Aorta (tissue), 5 donors: ENCODE results near the gene SPANXN4. TPM values are rescaled to one million over a fixed set of nuclear protein-coding genes. Genes with fewer than 3 reads are reported as not detected.

Experiments used
- ATAC-seq: fragments of 200-7000 bp; cut with Tn5 transposase; one replicate; pipeline ENCODE4 v1.9.1; 2022; ENCODE audit warnings: moderate library complexity; ENCODE audit not compliant: low FRiP score
- DNase-seq, 2 donors: peaks; one replicate each; pipeline ENCODE4 v3.0.0-alpha.2; 2020
- H3K27ac ChIP-seq, 2 donors: one replicate each; pipeline ENCODE4 v1.5.1; 2013; ENCODE audit warnings: low read length in 2 of 2, mild to moderate bottlenecking in 2 of 2, moderate library complexity in 2 of 2, control low read depth in 1 of 2, inconsistent platforms in 1 of 2, low read depth in 1 of 2
- H3K27me3 ChIP-seq, 2 donors: one replicate each; pipeline ENCODE4 v1.6.1; 2013; ENCODE audit warnings: control low read depth in 1 of 2, low read length in 1 of 2, mild to moderate bottlenecking in 1 of 2, moderate library complexity in 1 of 2; ENCODE audit not compliant: insufficient read depth in 2 of 2, control insufficient read depth in 1 of 2
- H3K36me3 ChIP-seq, 2 donors: one replicate each; pipeline ENCODE4 v1.6.1; 2013; ENCODE audit warnings: control low read depth in 1 of 2, low read length in 1 of 2, mild to moderate bottlenecking in 1 of 2; ENCODE audit not compliant: insufficient read depth in 2 of 2, control insufficient read depth in 1 of 2
- H3K4me1 ChIP-seq, 2 donors: one replicate each; pipeline ENCODE4 v1.6.1; 2013; ENCODE audit warnings: low read length in 2 of 2, control low read depth in 1 of 2, mild to moderate bottlenecking in 1 of 2, moderate library complexity in 1 of 2; ENCODE audit not compliant: insufficient read depth in 2 of 2, control insufficient read depth in 1 of 2
- H3K4me3 ChIP-seq, 2 donors: one replicate each; pipeline ENCODE4 v1.5.1; 2013; ENCODE audit warnings: low read length in 2 of 2, control low read depth in 1 of 2, mild to moderate bottlenecking in 1 of 2
- H3K9me3 ChIP-seq: one replicate; pipeline ENCODE4 v1.6.1; 2013; ENCODE audit warnings: mild to moderate bottlenecking, low read length; ENCODE audit not compliant: control insufficient read depth
- WGBS, 2 donors: extraction: QIAGEN DNeasy Blood & Tissue Kit; methylation state at CpG; one replicate each; pipeline ENCODE4 v1.1.7; 2013; 5-methylcytosine and 5-hydroxymethylcytosine counted together
- intact Hi-C, 2 donors: fragments of 100-400 bp; cut with DNase I; formaldehyde crosslinking; loops; one replicate each; pipeline versions ENCODE4 v1.14.2 to v1.15.0; 2022
- polyA plus RNA-seq, 2 donors: library from polyadenylated mRNA; stranded (reverse); fragments of 200-250 nt; gene quantifications; one replicate each; pipeline ENCODE4 v1.2.3, GENCODE V29; 2013
- total RNA-seq, 2 donors: library from RNA; stranded (reverse); fragmentation: NEBNext Ultra II Directional; extraction: Animal tissue kit (Norgen Biotek cat#: 25700); gene quantifications; one replicate each; pipeline ENCODE4 v1.2.1, GENCODE V29; 2021
- donor health status: healthy with polysubstance abuse.
- donor health status: Bipolar disorder and iron deficiency.
- donor health status: DM: no; HTN: no; CAD: no.
- donor health status: DM: no; HTN: no; CAD: no.
- donor health status: DM: yes; HTN: yes; CAD: no.

Gene SPANXN4
- total and polyA plus RNA-seq, 4 donors, result not detected

GRCh38 chrX:143017272-143017671, 8.5 kb upstream of the SPANXN4 start:
- Histone ChIP-seq H3K27ac (no peak overlapping the region), H3K4me1 (no peaks in the 10 kb centered on the region), H3K36me3 (no peaks in the 10 kb centered on the region), H3K4me3 (no peak overlapping the region), H3K27me3 (no peaks in the 10 kb centered on the region), H3K9me3 (no peaks in the 10 kb centered on the region)
- 31 to 42% methylated on average over 2 of the region's 2 CpGs for WGBS, 2 donors
- DNase-seq (no peak), ATAC-seq (no peak)
- intact Hi-C loops, result no loop called here

- WGBS, 2 donors, result 56 to 65% methylated on average over 6 of the region's 6 CpGs
- no peak overlapping the region for H3K4me3 ChIP-seq
- DNase-seq, result no peak
- no peaks in the 10 kb centered on the region for H3K9me3 ChIP-seq
- H3K36me3 ChIP-seq, result no peaks in the 10 kb centered on the region
- intact Hi-C loops, result no loop called here
- H3K4me1 ChIP-seq, result no peaks in the 10 kb centered on the region
- ATAC-seq, result no peak
- H3K27me3 ChIP-seq, result no peaks in the 10 kb centered on the region
- H3K27ac ChIP-seq, result no peak overlapping the region
Observed at GRCh38 chrX:143027275-143027674, 1.5 kb downstream of the SPANXN4 start.

- H3K4me1 ChIP-seq, result no peaks in the 10 kb centered on the region
- no peaks in the 10 kb centered on the region for H3K36me3 ChIP-seq
- H3K9me3 ChIP-seq, result no peaks in the 10 kb centered on the region
- H3K4me3 ChIP-seq, result no peak overlapping the region
- H3K27ac ChIP-seq, result no peak overlapping the region
- no peaks in the 10 kb centered on the region for H3K27me3 ChIP-seq
- DNase-seq (no peak), ATAC-seq (no peak)
- WGBS, 2 donors, result 44 to 52% methylated on average over 2 of the region's 2 CpGs
- intact Hi-C loops, result no loop called here
Observed at GRCh38 chrX:143047511-143047910, 21.8 kb downstream of the SPANXN4 start.

GRCh38 chrX:143058120-143058519, 32.4 kb downstream of the SPANXN4 start:
- Histone ChIP-seq H3K36me3 (no peaks in the 10 kb centered on the region), H3K27me3 (no peaks in the 10 kb centered on the region), H3K27ac (no peak overlapping the region), H3K4me3 (no peak overlapping the region), H3K4me1 (no peaks in the 10 kb centered on the region), H3K9me3 (no peaks in the 10 kb centered on the region)
- ATAC-seq (no peak), DNase-seq (no peak)
- intact Hi-C loops, result no loop called here
- WGBS, 2 donors, result 49 to 59% methylated on average over 4 of the region's 4 CpGs

- intact Hi-C loops, result no loop called here
- WGBS, 2 donors, result 80 to 85% methylated on average over 3 of the region's 3 CpGs
- H3K4me1 ChIP-seq, result no peaks in the 10 kb centered on the region
- H3K27ac ChIP-seq, result no peak overlapping the region
- peaks cover 0 to 1% of the 10 kb centered on the region in 2 donors for H3K27me3 ChIP-seq
- H3K4me3 ChIP-seq, result no peak overlapping the region
- no peaks in the 10 kb centered on the region for H3K36me3 ChIP-seq
- DNase-seq (no peak), ATAC-seq (no peak)
- H3K9me3 ChIP-seq, result peaks cover 3% of the 10 kb centered on the region
Observed at GRCh38 chrX:143081231-143081630, 55.5 kb downstream of the SPANXN4 start.

GRCh38 chrX:143082537-143082936, 56.8 kb downstream of the SPANXN4 start:
- ATAC-seq (no peak), DNase-seq (no peak)
- Histone ChIP-seq H3K4me3 (no peak overlapping the region), H3K36me3 (no peaks in the 10 kb centered on the region), H3K9me3 (peaks cover 3% of the 10 kb centered on the region), H3K27me3 (peaks cover 0 to 1% of the 10 kb centered on the region in 2 donors), H3K4me1 (no peaks in the 10 kb centered on the region), H3K27ac (no peak overlapping the region)
- intact Hi-C loops, result no loop called here
- 82 to 84% methylated on average over 2 of the region's 2 CpGs for WGBS, 2 donors
